ENCODE data around the gene UBAP1.

The UBAP1 gene

DNA sequence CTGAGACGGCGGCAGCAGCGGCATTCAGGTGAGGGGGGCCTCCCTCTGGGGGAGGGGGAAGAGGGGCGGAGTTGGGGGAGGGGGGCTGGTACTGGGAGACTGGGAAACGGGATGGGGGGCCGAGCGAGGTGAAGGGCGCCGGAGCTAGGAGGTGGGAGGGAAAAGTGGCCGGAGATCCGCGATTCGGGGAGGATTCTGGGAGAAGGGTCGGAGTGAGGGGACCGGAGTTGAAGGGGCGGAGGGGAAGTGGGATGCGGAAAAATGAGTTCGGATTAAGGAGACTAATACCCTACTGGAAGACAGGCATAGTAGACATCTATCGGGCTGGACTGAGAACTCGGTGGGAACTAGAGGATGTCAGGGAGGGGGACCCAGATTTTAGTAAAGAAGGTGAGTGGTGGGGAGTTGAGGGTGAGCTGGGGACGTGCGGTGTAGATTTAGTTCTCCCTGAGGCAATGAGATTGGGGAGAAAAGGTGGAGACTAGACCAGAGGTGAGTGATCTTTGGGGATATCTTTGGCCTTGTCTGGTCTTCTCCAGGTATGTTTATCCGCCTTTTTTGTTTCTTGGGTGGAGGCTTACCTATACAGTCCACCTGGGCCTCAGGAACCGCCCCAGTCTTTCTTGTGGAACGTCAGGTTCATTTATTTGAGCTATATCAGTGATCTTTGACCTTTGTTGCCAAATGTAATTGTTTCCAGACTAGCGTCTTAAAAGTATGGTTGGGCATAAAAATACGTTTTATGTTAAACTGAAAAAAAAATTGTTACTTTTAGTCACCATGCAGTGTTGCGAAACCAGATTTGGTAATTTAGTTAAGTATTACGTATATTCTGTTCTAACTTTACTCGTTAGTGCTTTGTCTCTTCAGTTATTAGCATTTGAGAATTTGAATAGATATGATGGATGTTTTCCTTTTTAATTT is 632 bp downstream of the UBAP1 start:
- peak overlapping the region; percentile 90 for H3K27ac ChIP-seq (ENCODE audit: extremely low read depth, low read depth, low read length)
- CTCF ChIA-PET, result interaction anchor here (1.0 to 1.6 kb wide), 6 partner anchors 9 to 149 kb away, joined by 3 to 8 read pairs (median 4); no protein-coding TSS in a partner anchor
- H3K9me3 ChIP-seq (ENCODE audit: control insufficient read depth, insufficient read depth, low read depth, low read length), result no peaks in the 10 kb centered on the region
- H3K4me3 ChIP-seq (ENCODE audit: low read depth, low read length), result peak overlapping the region; percentile 85
- POLR2A ChIA-PET, result interaction anchor here (0.6 to 2.7 kb wide), 22 partner anchors 8 to 1155 kb away, joined by 3 to 14 read pairs (median 6); partner anchors contain the start of genes DCAF12, DNAJA1, MYORG and UBAP2
- no peaks in the 10 kb centered on the region for H3K4me1 ChIP-seq (ENCODE audit: control insufficient read depth, insufficient read depth, low read length)
- peaks cover 4% of the 10 kb centered on the region in 2 experiments; a peak in 2 of 3 replicates for H3K36me3 ChIP-seq (ENCODE audit: control insufficient read depth in 2 of 2, insufficient read depth in 1 of 2, low read length in 2 of 2)
- TF ChIP-seq, protein P1, sequence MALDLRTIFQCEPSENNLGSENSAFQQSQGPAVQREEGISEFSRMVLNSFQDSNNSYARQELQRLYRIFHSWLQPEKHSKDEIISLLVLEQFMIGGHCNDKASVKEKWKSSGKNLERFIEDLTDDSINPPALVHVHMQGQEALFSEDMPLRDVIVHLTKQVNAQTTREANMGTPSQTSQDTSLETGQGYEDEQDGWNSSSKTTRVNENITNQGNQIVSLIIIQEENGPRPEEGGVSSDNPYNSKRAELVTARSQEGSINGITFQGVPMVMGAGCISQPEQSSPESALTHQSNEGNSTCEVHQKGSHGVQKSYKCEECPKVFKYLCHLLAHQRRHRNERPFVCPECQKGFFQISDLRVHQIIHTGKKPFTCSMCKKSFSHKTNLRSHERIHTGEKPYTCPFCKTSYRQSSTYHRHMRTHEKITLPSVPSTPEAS (tag by site-specific recombination; IDR thresholded peaks at IDR 0.05), result no peak
- TF ChIP-seq GLIS2 (tag by site-specific recombination; IDR thresholded peaks at IDR 0.05) (peak; percentile 71), ZNF785 (tag by site-specific recombination; IDR thresholded peaks at IDR 0.05) (no peak), ZNF362 (tag by site-specific recombination; IDR thresholded peaks at IDR 0.05) (no peak), ZNF555 (tag by site-specific recombination; conservative IDR thresholded peaks at IDR 0.05) (no peak), ZNF335 (tag by site-specific recombination; conservative IDR thresholded peaks at IDR 0.05) (peak; percentile 95), ZBTB48 (tag by site-specific recombination; IDR thresholded peaks at IDR 0.05) (peak; percentile 40; the same call in 1 of the 2 replicates), ZIC2 (tag by site-specific recombination; IDR thresholded peaks at IDR 0.05) (no peak), SP7 (tag by site-specific recombination; IDR thresholded peaks at IDR 0.05) (no peak), ZNF132 (tag by site-specific recombination; IDR thresholded peaks at IDR 0.05; ENCODE audit: borderline replicate concordance) (no peak), ZNF394 (tag by site-specific recombination; IDR thresholded peaks at IDR 0.05; ENCODE audit: borderline replicate concordance) (no peak), ZNF169 (tag by site-specific recombination; IDR thresholded peaks at IDR 0.05) (no peak), IKZF3 (tag by site-specific recombination; IDR thresholded peaks at IDR 0.05) (peak; percentile 63; the same call in 1 of the 2 replicates), ZXDB (tag by site-specific recombination; IDR thresholded peaks at IDR 0.05) (no peak), ZNF280C (tag by site-specific recombination; IDR thresholded peaks at IDR 0.05) (no peak)
- TF ChIP-seq, protein P2, sequence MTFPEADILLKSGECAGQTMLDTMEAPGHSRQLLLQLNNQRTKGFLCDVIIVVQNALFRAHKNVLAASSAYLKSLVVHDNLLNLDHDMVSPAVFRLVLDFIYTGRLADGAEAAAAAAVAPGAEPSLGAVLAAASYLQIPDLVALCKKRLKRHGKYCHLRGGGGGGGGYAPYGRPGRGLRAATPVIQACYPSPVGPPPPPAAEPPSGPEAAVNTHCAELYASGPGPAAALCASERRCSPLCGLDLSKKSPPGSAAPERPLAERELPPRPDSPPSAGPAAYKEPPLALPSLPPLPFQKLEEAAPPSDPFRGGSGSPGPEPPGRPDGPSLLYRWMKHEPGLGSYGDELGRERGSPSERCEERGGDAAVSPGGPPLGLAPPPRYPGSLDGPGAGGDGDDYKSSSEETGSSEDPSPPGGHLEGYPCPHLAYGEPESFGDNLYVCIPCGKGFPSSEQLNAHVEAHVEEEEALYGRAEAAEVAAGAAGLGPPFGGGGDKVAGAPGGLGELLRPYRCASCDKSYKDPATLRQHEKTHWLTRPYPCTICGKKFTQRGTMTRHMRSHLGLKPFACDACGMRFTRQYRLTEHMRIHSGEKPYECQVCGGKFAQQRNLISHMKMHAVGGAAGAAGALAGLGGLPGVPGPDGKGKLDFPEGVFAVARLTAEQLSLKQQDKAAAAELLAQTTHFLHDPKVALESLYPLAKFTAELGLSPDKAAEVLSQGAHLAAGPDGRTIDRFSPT (tag by site-specific recombination; IDR thresholded peaks at IDR 0.05), result no peak
- TF ChIP-seq, protein P3, sequence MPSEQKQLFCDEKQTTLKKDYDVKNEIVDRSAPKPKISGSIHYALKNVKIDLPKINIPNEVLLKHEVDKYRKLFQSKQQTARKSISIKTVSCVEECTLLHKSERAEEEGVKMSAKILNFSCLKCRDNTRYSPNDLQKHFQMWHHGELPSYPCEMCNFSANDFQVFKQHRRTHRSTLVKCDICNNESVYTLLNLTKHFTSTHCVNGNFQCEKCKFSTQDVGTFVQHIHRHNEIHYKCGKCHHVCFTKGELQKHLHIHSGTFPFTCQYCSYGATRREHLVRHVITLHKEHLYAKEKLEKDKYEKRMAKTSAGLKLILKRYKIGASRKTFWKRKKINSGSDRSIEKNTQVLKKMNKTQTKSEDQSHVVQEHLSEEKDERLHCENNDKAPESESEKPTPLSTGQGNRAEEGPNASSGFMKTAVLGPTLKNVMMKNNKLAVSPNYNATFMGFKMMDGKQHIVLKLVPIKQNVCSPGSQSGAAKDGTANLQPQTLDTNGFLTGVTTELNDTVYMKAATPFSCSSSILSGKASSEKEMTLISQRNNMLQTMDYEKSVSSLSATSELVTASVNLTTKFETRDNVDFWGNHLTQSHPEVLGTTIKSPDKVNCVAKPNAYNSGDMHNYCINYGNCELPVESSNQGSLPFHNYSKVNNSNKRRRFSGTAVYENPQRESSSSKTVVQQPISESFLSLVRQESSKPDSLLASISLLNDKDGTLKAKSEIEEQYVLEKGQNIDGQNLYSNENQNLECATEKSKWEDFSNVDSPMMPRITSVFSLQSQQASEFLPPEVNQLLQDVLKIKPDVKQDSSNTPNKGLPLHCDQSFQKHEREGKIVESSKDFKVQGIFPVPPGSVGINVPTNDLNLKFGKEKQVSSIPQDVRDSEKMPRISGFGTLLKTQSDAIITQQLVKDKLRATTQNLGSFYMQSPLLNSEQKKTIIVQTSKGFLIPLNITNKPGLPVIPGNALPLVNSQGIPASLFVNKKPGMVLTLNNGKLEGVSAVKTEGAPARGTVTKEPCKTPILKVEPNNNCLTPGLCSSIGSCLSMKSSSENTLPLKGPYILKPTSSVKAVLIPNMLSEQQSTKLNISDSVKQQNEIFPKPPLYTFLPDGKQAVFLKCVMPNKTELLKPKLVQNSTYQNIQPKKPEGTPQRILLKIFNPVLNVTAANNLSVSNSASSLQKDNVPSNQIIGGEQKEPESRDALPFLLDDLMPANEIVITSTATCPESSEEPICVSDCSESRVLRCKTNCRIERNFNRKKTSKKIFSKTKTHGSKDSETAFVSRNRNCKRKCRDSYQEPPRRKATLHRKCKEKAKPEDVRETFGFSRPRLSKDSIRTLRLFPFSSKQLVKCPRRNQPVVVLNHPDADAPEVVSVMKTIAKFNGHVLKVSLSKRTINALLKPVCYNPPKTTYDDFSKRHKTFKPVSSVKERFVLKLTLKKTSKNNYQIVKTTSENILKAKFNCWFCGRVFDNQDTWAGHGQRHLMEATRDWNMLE (tag by site-specific recombination; conservative IDR thresholded peaks at IDR 0.05; ENCODE audit: low read depth), result no peak
- TF ChIP-seq, protein P4, sequence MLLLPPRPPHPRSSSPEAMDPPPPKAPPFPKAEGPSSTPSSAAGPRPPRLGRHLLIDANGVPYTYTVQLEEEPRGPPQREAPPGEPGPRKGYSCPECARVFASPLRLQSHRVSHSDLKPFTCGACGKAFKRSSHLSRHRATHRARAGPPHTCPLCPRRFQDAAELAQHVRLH (tag by site-specific recombination; IDR thresholded peaks at IDR 0.05), result no peak
- TF ChIP-seq, protein P5, sequence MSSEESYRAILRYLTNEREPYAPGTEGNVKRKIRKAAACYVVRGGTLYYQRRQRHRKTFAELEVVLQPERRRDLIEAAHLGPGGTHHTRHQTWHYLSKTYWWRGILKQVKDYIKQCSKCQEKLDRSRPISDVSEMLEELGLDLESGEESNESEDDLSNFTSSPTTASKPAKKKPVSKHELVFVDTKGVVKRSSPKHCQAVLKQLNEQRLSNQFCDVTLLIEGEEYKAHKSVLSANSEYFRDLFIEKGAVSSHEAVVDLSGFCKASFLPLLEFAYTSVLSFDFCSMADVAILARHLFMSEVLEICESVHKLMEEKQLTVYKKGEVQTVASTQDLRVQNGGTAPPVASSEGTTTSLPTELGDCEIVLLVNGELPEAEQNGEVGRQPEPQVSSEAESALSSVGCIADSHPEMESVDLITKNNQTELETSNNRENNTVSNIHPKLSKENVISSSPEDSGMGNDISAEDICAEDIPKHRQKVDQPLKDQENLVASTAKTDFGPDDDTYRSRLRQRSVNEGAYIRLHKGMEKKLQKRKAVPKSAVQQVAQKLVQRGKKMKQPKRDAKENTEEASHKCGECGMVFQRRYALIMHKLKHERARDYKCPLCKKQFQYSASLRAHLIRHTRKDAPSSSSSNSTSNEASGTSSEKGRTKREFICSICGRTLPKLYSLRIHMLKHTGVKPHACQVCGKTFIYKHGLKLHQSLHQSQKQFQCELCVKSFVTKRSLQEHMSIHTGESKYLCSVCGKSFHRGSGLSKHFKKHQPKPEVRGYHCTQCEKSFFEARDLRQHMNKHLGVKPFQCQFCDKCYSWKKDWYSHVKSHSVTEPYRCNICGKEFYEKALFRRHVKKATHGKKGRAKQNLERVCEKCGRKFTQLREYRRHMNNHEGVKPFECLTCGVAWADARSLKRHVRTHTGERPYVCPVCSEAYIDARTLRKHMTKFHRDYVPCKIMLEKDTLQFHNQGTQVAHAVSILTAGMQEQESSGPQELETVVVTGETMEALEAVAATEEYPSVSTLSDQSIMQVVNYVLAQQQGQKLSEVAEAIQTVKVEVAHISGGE (tag by site-specific recombination; conservative IDR thresholded peaks at IDR 0.05; ENCODE audit: low read depth), result peak; percentile 27; the same call in 1 of the 2 replicates

Data from HEK293 (cell line).